ENCODE results near the gene WDFY2. TPM values are rescaled to one million over a fixed set of nuclear protein-coding genes. Genes with fewer than 3 reads are reported as not detected.
A peak's percentile ranks its signal among the peaks of the same experiment; 100 is the strongest.

Gene WDFY2
- total and polyA plus RNA-seq, 2 of the 13 experiments (the other 11 are each of a cell fraction or from before 2014, with no cell fraction given), result 22.6 to 27.0 TPM

DNA sequence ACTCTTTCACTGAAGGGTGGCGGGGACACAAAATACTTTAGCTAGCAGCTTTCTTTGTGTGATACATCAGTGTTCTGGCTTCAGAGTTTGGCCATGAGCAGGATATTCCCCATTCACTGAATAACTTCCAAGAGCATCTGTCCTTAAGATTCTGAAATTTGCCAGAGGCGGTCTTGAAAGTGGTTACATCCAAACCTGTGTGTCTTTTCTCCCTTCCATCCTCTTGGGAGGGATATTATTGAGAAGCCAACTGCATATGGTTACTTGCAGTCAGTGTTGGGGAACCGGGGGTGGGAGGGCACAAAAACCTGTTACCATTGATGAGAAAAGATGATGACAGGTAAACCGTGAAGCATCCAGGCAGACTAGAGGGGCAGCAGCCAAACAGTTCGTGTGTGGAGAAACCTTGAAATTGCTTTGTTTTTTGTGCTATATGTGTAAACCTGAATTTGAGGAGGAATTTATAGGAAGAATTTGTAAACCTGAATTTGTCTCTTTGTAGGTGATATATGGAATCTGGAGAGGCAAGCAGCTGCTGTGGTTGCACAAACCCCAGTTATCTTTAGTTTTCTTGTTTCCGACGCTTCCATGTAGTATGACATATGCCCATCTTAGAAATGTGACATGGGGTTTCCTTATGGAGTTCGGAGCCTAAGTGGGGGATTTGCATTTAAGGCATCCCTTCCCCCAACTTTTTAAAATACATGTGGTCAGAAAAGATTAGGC, 104.8 kb downstream of the WDFY2 start:
- Histone ChIP-seq H3K27me3 (ENCODE audit: control insufficient read depth in 1 of 2, insufficient read depth in 2 of 2, low read length in 2 of 2) (no peaks in the 10 kb centered on the region), H3K27ac (ENCODE audit: extremely low read length, insufficient read depth, low read length) (peak overlapping the region; percentile 83), H3K79me2 (ENCODE audit: insufficient read depth, low read length) (peaks cover 25% of the 10 kb centered on the region), H4K20me1 (ENCODE audit: insufficient read depth, low read length) (no peaks in the 10 kb centered on the region), H3K9me3 (ENCODE audit: low read length) (no peaks in the 10 kb centered on the region), H2AFZ (ENCODE audit: low read length) (no peak overlapping the region), H3K4me3 (replicated peaks in 1 of 3; ENCODE audit: insufficient read depth in 1 of 3, low read depth in 2 of 3, low read length in 3 of 3) (no peak overlapping the region), H3K36me3 (replicated peaks in 1 of 2; ENCODE audit: control insufficient read depth in 1 of 2, insufficient read depth in 2 of 2, low read length in 2 of 2) (peaks cover 1 to 4% of the 10 kb centered on the region in 2 experiments; a peak in 1 of 5 replicates), H3K9ac (ENCODE audit: insufficient read depth, low read depth, low read length) (peak overlapping the region; percentile 48), H3K4me1 (ENCODE audit: insufficient read depth, low read length) (peaks cover 45% of the 10 kb centered on the region), H3K4me2 (ENCODE audit: low read depth, low read length) (peak overlapping the region; percentile 75)
- DNase-seq (ENCODE audit: low spot score), result no peak
- POLR2A ChIA-PET, result interaction anchor here (1.0 to 1.1 kb wide), 2 partner anchors 75 to 236 kb away, joined by 3 read pairs; no protein-coding TSS in a partner anchor
- no peak for FAIRE-seq
- peak; percentile 76 for ATAC-seq
- TF ChIP-seq PHF5A (CRISPR knock-in tag; IDR thresholded peaks at IDR 0.05; ENCODE audit: low read depth, unreplicated experiment), result no peak
- 0 out of 2 replicates have a peak, but pooled peaks have one; percentile 27 for TF ChIP-seq KMT2B (CRISPR knock-in tag; IDR thresholded peaks at IDR 0.05)
- peak; percentile 28; the same call in 1 of the 2 replicates for TF ChIP-seq ZNF232 (CRISPR knock-in tag; IDR thresholded peaks at IDR 0.05; ENCODE audit: borderline replicate concordance)
- 0 out of 2 replicates have a peak, but pooled peaks have one; percentile 21 for TF ChIP-seq ARNTL (CRISPR knock-in tag; IDR thresholded peaks at IDR 0.05)
- TF ChIP-seq ZNF296 (CRISPR knock-in tag; conservative IDR thresholded peaks at IDR 0.05), result no peak
- TF ChIP-seq SOX6 (IDR thresholded peaks at IDR 0.05), result no peak
- no peak for TF ChIP-seq SOX6 (CRISPR knock-in tag; IDR thresholded peaks at IDR 0.05)
- TF ChIP-seq RAD21 (CRISPR knock-in tag; IDR thresholded peaks at IDR 0.05), result 0 out of 2 replicates have a peak, but pooled peaks have one; percentile 19
- TF ChIP-seq ZNF230 (CRISPR knock-in tag; IDR thresholded peaks at IDR 0.05), result peak; percentile 24; the same call in 1 of the 2 replicates
- 0 out of 2 replicates have a peak, but pooled peaks have one; percentile 13 for TF ChIP-seq THAP11 (CRISPR knock-in tag; IDR thresholded peaks at IDR 0.05)
- TF ChIP-seq ZNF761 (CRISPR knock-in tag; conservative IDR thresholded peaks at IDR 0.05), result 0 out of 2 replicates have a peak, but pooled peaks have one; percentile 31
- TF ChIP-seq ZNF703 (CRISPR knock-in tag; IDR thresholded peaks at IDR 0.05; ENCODE audit: borderline replicate concordance), result no peak
- no peak for TF ChIP-seq ZKSCAN8 (CRISPR knock-in tag; IDR thresholded peaks at IDR 0.05; ENCODE audit: borderline replicate concordance)
- TF ChIP-seq GATA4 (IDR thresholded peaks at IDR 0.05; ENCODE audit: borderline replicate concordance, low read depth), result no peak
- TF ChIP-seq ZSCAN30 (CRISPR knock-in tag; IDR thresholded peaks at IDR 0.05), result no peak
- peak; percentile 26; the same call in 1 of the 2 replicates for TF ChIP-seq PITX1 (CRISPR knock-in tag; IDR thresholded peaks at IDR 0.05)
- TF ChIP-seq ZNF790 (CRISPR knock-in tag; IDR thresholded peaks at IDR 0.05; ENCODE audit: borderline replicate concordance), result no peak
- peak; percentile 43; the same call in 1 of the 2 replicates for TF ChIP-seq MAX (IDR thresholded peaks at IDR 0.05)
- no peak for TF ChIP-seq KLF13 (CRISPR knock-in tag; IDR thresholded peaks at IDR 0.05)
- no peak for TF ChIP-seq ZNF563 (CRISPR knock-in tag; IDR thresholded peaks at IDR 0.05)
- TF ChIP-seq ZNF274 (CRISPR knock-in tag; IDR thresholded peaks at IDR 0.05), result no peak
- TF ChIP-seq YEATS4 (CRISPR knock-in tag; IDR thresholded peaks at IDR 0.05; ENCODE audit: borderline replicate concordance), result peak; percentile 46; the same call in 1 of the 2 replicates
- no peak for TF ChIP-seq CBX2 (IDR thresholded peaks at IDR 0.05; ENCODE audit: low read depth, low read length)
- TF ChIP-seq CBX2 (CRISPR knock-in tag; IDR thresholded peaks at IDR 0.05; ENCODE audit: low read depth), result no peak
- no TSS peak for BruUV-seq (replicated peaks)
- CTCF ChIA-PET (ENCODE audit: low intra/inter-chr PET ratio, low total read pairs), result no interaction called here
- intact Hi-C loops (cut with micrococcal nuclease; ENCODE audit: unreplicated experiment) (loop anchor here (2.0 kb wide), 2 partner anchors 20 to 52 kb away; no protein-coding TSS in a partner anchor), in situ Hi-C loops (cut with HindIII; ENCODE audit: extremely low pct_ligation_motif_present, low pct_unique_long_range_greater_than_20kb) (no loop called here)
- WGBS (ENCODE audit: low lambda C conversion rate), result 46% methylated on average over 8 of the region's 8 CpGs

Data from HepG2 (cell line).